Adipose tissue (tissue), 3 donors: ENCODE measurements around the gene RBMS3. TPM values are rescaled to one million over a fixed set of nuclear protein-coding genes. Genes with fewer than 3 reads are reported as not detected.
"Not testable (repeated sequence)": the region's sequence is repeated elsewhere in the genome, so short reads cannot be mapped to it uniquely, and the experiment has no call there.

ENCODE experiments used
- H3K27ac ChIP-seq: one replicate; pipeline ENCODE4 v1.5.1; 2013; ENCODE audit warnings: low read depth, low read length
- WGBS, 3 donors: extraction: QIAGEN DNeasy Blood & Tissue Kit; methylation state at CpG; one replicate each; pipeline ENCODE4 v1.1.7; 2013; 5-methylcytosine and 5-hydroxymethylcytosine counted together
- polyA plus RNA-seq, 3 donors: library from polyadenylated mRNA; stranded (reverse); fragments of 200-250 nt; gene quantifications; one replicate each; pipeline ENCODE4 v1.2.3, GENCODE V29; 2013
- donor health status: healthy with polysubstance abuse.
- donor health status: Bipolar disorder and iron deficiency.
- donor health status: healthy.

Gene RBMS3
- polyA plus RNA-seq, result 10 to 100 TPM in 2 of 3 donors, 1 to 10 TPM in 1; 1.4 to 16.2 (median 10.2) TPM

GRCh38 chr3:29280404-29281093 is at the start of gene RBMS3:
RBMS3 (plus strand) TSS chr3:29281071.
- H3K27ac ChIP-seq, result peak within 1 kb of the TSS; percentile 75
- WGBS, 3 donors, result 1 to 2% (median 2%) methylated on average over 16 of the region's 16 CpGs

GRCh38 chr3:29233126-29233525 is 47.7 kb upstream of the RBMS3 start:
- 0% methylated on average over 1 of the region's 1 CpG for WGBS, 3 donors
- not testable (repeated sequence) for H3K27ac ChIP-seq

- 62 to 86% (median 85%) methylated on average over 3 of the region's 3 CpGs for WGBS, 3 donors
Measured at GRCh38 chr3:29236146-29236840, 44.6 kb upstream of the RBMS3 start.

GRCh38 chr3:29239376-29239775 is 41.5 kb upstream of the RBMS3 start:
- no peak overlapping the region for H3K27ac ChIP-seq
- WGBS, 3 donors, result 83 to 97% (median 92%) methylated on average over 2 of the region's 2 CpGs

More at GRCh38 chr3:29236146-29236840, 44.6 kb upstream of the RBMS3 start:
- H3K27ac ChIP-seq, result no peak overlapping the region

GRCh38 chr3:29240248-29240647 is 40.6 kb upstream of the RBMS3 start:
- no peak overlapping the region for H3K27ac ChIP-seq

GRCh38 chr3:29240887-29241286 is 40.0 kb upstream of the RBMS3 start:
- H3K27ac ChIP-seq, result no peak overlapping the region
- WGBS, 3 donors, result 73 to 93% (median 91%) methylated on average over 4 of the region's 4 CpGs

- no peak overlapping the region for H3K27ac ChIP-seq
Measured at GRCh38 chr3:29241855-29242254, 39.0 kb upstream of the RBMS3 start.

GRCh38 chr3:29242296-29242695 is 38.6 kb upstream of the RBMS3 start:
- 74 to 83% (median 76%) methylated on average over 2 of the region's 2 CpGs for WGBS, 3 donors
- no peak overlapping the region for H3K27ac ChIP-seq

- no peak overlapping the region for H3K27ac ChIP-seq
- WGBS, 3 donors, result 76 to 89% (median 80%) methylated on average over 2 of the region's 2 CpGs
Measured at GRCh38 chr3:29245441-29245840, 35.4 kb upstream of the RBMS3 start.

- WGBS, 3 donors, result 73 to 93% (median 86%) methylated on average over 3 of the region's 3 CpGs
- no peak overlapping the region for H3K27ac ChIP-seq
Measured at GRCh38 chr3:29247088-29247745, 33.7 kb upstream of the RBMS3 start.

GRCh38 chr3:29249829-29250345 is 31.0 kb upstream of the RBMS3 start:
- no peak overlapping the region for H3K27ac ChIP-seq
- WGBS, 3 donors, result 76 to 86% (median 85%) methylated on average over 6 of the region's 6 CpGs

GRCh38 chr3:29255854-29256696 is 24.8 kb upstream of the RBMS3 start:
- WGBS, 3 donors, result 86 to 91% (median 90%) methylated on average over 5 of the region's 5 CpGs
- no peak overlapping the region for H3K27ac ChIP-seq

GRCh38 chr3:29258161-29258560 is 22.7 kb upstream of the RBMS3 start:
- H3K27ac ChIP-seq, result no peak overlapping the region
- 92 to 95% (median 94%) methylated on average over 3 of the region's 3 CpGs for WGBS, 3 donors

- WGBS, 3 donors, result 86 to 93% (median 87%) methylated on average over 2 of the region's 2 CpGs
- no peak overlapping the region for H3K27ac ChIP-seq
Measured at GRCh38 chr3:29261119-29261518, 19.8 kb upstream of the RBMS3 start.

GRCh38 chr3:29263476-29263875 is 17.4 kb upstream of the RBMS3 start:
- 82 to 98% (median 94%) methylated on average over 4 of the region's 4 CpGs for WGBS, 3 donors
- no peak overlapping the region for H3K27ac ChIP-seq

GRCh38 chr3:29265509-29266072 is 15.3 kb upstream of the RBMS3 start:
- no peak overlapping the region for H3K27ac ChIP-seq
- WGBS, 3 donors, result 83 to 92% (median 91%) methylated on average over 4 of the region's 4 CpGs

- 80 to 91% (median 83%) methylated on average over 4 of the region's 4 CpGs for WGBS, 3 donors
Measured at GRCh38 chr3:29267226-29267625, 13.6 kb upstream of the RBMS3 start.

GRCh38 chr3:29268651-29269050 is 12.2 kb upstream of the RBMS3 start:
- H3K27ac ChIP-seq, result no peak overlapping the region
- WGBS, 3 donors, result 93 to 97% (median 96%) methylated on average over 2 of the region's 2 CpGs

More at GRCh38 chr3:29267226-29267625, 13.6 kb upstream of the RBMS3 start:
- H3K27ac ChIP-seq, result no peak overlapping the region
